Measurements from ENCODE around the gene LTBR.
"Not testable (repeated sequence)": the region's sequence is repeated elsewhere in the genome, so short reads cannot be mapped to it uniquely, and the experiment has no call there.

The LTBR gene

GRCh38 chr12:6424008-6424347 is 40.0 kb downstream of the LTBR start:
- in situ Hi-C loops (cut with MboI; ENCODE audit: low sequenced_read_pairs) = no loop called here

- in situ Hi-C loops (cut with MboI; ENCODE audit: low sequenced_read_pairs) = no loop called here
Observed at GRCh38 chr12:6424866-6425265, 40.9 kb downstream of the LTBR start.

- in situ Hi-C loops (cut with MboI; ENCODE audit: low sequenced_read_pairs) = no loop called here
Observed at GRCh38 chr12:6425590-6426531, 41.9 kb downstream of the LTBR start.

GRCh38 chr12:6426882-6427671 is 43.1 kb downstream of the LTBR start:
- in situ Hi-C loops (cut with MboI; ENCODE audit: low sequenced_read_pairs) = no loop called here

- in situ Hi-C loops (cut with MboI; ENCODE audit: low sequenced_read_pairs) = not testable (repeated sequence)
Observed at GRCh38 chr12:6427796-6428195, 43.8 kb downstream of the LTBR start.

- in situ Hi-C loops (cut with MboI; ENCODE audit: low sequenced_read_pairs) = no loop called here
Observed at GRCh38 chr12:6428326-6428725, 44.4 kb downstream of the LTBR start.

- in situ Hi-C loops (cut with MboI; ENCODE audit: low sequenced_read_pairs) = no loop called here
Observed at GRCh38 chr12:6430124-6430989, 46.4 kb downstream of the LTBR start.

- in situ Hi-C loops (cut with MboI; ENCODE audit: low sequenced_read_pairs) = no loop called here
Observed at GRCh38 chr12:6432991-6433390, 49.0 kb downstream of the LTBR start.

GRCh38 chr12:6434205-6435140 is 50.5 kb downstream of the LTBR start:
- in situ Hi-C loops (cut with MboI; ENCODE audit: low sequenced_read_pairs) = no loop called here

- in situ Hi-C loops (cut with MboI; ENCODE audit: low sequenced_read_pairs) = no loop called here
Observed at GRCh38 chr12:6435961-6436715, 52.2 kb downstream of the LTBR start.

- in situ Hi-C loops (cut with MboI; ENCODE audit: low sequenced_read_pairs) = no loop called here
Observed at GRCh38 chr12:6437586-6437985, 53.6 kb downstream of the LTBR start.

GRCh38 chr12:6438345-6438744 is 54.4 kb downstream of the LTBR start:
- in situ Hi-C loops (cut with MboI; ENCODE audit: low sequenced_read_pairs) = no loop called here

GRCh38 chr12:6440391-6440790 is 56.4 kb downstream of the LTBR start:
- in situ Hi-C loops (cut with MboI; ENCODE audit: low sequenced_read_pairs) = no loop called here

All from HL-60/S4 treated with retinoic acid at 250 ng/mL for 4 days and 3 days (cell line).